ENCODE data around the gene MDM1. TPM values are rescaled to one million over a fixed set of nuclear protein-coding genes. Genes with fewer than 3 reads are reported as not detected.

MDM1 gene
- total and polyA plus RNA-seq, 2 of the 13 experiments (the other 11 are each of a cell fraction or from before 2014, with no cell fraction given): 4.6 to 15.2 TPM

GRCh38 chr12:68331869-68332727, at the start of gene MDM1 (continued):
- TF ChIP-seq, protein P1, sequence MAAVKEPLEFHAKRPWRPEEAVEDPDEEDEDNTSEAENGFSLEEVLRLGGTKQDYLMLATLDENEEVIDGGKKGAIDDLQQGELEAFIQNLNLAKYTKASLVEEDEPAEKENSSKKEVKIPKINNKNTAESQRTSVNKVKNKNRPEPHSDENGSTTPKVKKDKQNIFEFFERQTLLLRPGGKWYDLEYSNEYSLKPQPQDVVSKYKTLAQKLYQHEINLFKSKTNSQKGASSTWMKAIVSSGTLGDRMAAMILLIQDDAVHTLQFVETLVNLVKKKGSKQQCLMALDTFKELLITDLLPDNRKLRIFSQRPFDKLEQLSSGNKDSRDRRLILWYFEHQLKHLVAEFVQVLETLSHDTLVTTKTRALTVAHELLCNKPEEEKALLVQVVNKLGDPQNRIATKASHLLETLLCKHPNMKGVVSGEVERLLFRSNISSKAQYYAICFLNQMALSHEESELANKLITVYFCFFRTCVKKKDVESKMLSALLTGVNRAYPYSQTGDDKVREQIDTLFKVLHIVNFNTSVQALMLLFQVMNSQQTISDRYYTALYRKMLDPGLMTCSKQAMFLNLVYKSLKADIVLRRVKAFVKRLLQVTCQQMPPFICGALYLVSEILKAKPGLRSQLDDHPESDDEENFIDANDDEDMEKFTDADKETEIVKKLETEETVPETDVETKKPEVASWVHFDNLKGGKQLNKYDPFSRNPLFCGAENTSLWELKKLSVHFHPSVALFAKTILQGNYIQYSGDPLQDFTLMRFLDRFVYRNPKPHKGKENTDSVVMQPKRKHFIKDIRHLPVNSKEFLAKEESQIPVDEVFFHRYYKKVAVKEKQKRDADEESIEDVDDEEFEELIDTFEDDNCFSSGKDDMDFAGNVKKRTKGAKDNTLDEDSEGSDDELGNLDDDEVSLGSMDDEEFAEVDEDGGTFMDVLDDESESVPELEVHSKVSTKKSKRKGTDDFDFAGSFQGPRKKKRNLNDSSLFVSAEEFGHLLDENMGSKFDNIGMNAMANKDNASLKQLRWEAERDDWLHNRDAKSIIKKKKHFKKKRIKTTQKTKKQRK (IDR thresholded peaks at IDR 0.05; ENCODE audit: low read length): peak; percentile 42; the same call in 1 of the 2 replicates
- TF ChIP-seq MIXL1 (CRISPR knock-in tag; IDR thresholded peaks at IDR 0.05): no peak
- no peak for TF ChIP-seq ZNF329 (CRISPR knock-in tag; IDR thresholded peaks at IDR 0.05; ENCODE audit: low read depth)
- TF ChIP-seq, protein P2, sequence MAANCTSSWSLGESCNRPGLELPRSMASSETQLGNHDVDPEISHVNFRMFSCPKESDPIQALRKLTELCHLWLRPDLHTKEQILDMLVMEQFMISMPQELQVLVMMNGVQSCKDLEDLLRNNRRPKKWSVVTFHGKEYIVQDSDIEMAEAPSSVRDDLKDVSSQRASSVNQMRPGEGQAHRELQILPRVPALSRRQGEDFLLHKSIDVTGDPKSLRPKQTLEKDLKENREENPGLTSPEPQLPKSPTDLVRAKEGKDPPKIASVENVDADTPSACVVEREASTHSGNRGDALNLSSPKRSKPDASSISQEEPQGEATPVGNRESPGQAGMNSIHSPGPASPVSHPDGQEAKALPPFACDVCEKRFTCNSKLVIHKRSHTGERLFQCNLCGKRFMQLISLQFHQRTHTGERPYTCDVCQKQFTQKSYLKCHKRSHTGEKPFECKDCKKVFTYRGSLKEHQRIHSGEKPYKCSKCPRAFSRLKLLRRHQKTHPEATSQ (CRISPR knock-in tag; IDR thresholded peaks at IDR 0.05; ENCODE audit: borderline replicate concordance): no peak
- TF ChIP-seq ZNF7 (CRISPR knock-in tag; IDR thresholded peaks at IDR 0.05): no peak
- TF ChIP-seq REXO4 (CRISPR knock-in tag; IDR thresholded peaks at IDR 0.05; ENCODE audit: borderline replicate concordance): no peak
- no peak for TF ChIP-seq ZSCAN9 (CRISPR knock-in tag; IDR thresholded peaks at IDR 0.05; ENCODE audit: borderline replicate concordance)
- TF ChIP-seq ZNF629 (CRISPR knock-in tag; conservative IDR thresholded peaks at IDR 0.05): no peak
- TF ChIP-seq RFXANK (CRISPR knock-in tag; IDR thresholded peaks at IDR 0.05): no peak
- no peak for TF ChIP-seq PAWR (CRISPR knock-in tag; IDR thresholded peaks at IDR 0.05; ENCODE audit: borderline replicate concordance)
- TF ChIP-seq IRF2 (CRISPR knock-in tag; IDR thresholded peaks at IDR 0.05): 0 out of 2 replicates have a peak, but pooled peaks have one; percentile 15
- TF ChIP-seq POLR2G (IDR thresholded peaks at IDR 0.05; ENCODE audit: low read depth, low read length): peak; percentile 58; the same call in 1 of the 2 replicates
- TF ChIP-seq PCBP1 (IDR thresholded peaks at IDR 0.05; ENCODE audit: borderline replicate concordance, low read depth, low read length): 0 out of 2 replicates have a peak, but pooled peaks have one; percentile 43
- no peak for TF ChIP-seq ZFP36L2 (CRISPR knock-in tag; IDR thresholded peaks at IDR 0.05)
- no peak for TF ChIP-seq RBM39 (IDR thresholded peaks at IDR 0.05; ENCODE audit: low read depth, low read length, poor library complexity, severe bottlenecking)
- no peak for TF ChIP-seq ZNF160 (CRISPR knock-in tag; IDR thresholded peaks at IDR 0.05)
- no peak for TF ChIP-seq TP53 (CRISPR knock-in tag; conservative IDR thresholded peaks at IDR 0.05)
- no peak for TF ChIP-seq ZNF879 (CRISPR knock-in tag; IDR thresholded peaks at IDR 0.05)
- no peak for TF ChIP-seq MZF1 (CRISPR knock-in tag; IDR thresholded peaks at IDR 0.05; ENCODE audit: borderline replicate concordance)
- 0 out of 2 replicates have a peak, but pooled peaks have one; percentile 10 for TF ChIP-seq ZNF333 (CRISPR knock-in tag; IDR thresholded peaks at IDR 0.05; ENCODE audit: borderline replicate concordance)
- no peak for TF ChIP-seq IRF1 (CRISPR knock-in tag; IDR thresholded peaks at IDR 0.05; ENCODE audit: low read depth)
- no peak for TF ChIP-seq ZKSCAN5 (CRISPR knock-in tag; IDR thresholded peaks at IDR 0.05)
- no peak for TF ChIP-seq SSRP1 (CRISPR knock-in tag; IDR thresholded peaks at IDR 0.05)
- TF ChIP-seq, protein P3, sequence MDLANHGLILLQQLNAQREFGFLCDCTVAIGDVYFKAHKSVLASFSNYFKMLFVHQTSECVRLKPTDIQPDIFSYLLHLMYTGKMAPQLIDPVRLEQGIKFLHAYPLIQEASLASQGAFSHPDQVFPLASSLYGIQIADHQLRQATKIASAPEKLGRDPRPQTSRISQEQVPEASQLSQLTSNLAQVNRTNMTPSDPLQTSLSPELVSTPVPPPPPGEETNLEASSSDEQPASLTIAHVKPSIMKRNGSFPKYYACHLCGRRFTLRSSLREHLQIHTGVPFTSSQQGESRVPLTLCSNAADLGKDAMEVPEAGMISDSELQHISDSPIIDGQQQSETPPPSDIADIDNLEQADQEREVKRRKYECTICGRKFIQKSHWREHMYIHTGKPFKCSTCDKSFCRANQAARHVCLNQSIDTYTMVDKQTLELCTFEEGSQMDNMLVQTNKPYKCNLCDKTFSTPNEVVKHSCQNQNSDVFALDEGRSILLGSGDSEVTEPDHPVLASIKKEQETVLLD (CRISPR knock-in tag; IDR thresholded peaks at IDR 0.05; ENCODE audit: low read depth): no peak
